ENCODE measurements around the gene PRKG1.

DNA sequence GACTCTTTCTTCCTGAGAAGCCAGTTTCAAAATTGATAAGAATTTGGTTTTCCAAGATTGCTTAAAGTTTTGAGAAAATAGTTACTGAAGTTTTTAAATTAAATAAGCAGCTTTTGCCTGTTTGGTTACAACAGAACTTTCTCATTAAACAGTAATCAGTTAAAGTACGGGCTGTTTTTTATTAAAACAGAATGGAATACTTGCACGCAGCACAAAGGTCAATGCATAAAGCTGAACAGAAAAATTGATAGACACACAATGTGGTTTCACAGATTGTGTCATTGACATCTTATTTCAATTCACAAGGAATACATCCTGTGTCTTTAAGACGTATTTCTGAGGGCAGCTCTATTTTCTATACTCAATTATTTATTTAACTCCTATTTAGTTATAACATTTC is 192.2 kb downstream of the PRKG1 start:
- TF ChIP-seq CTCF (IDR thresholded peaks at IDR 0.05; ENCODE audit: control extremely low read depth in 1 of 3, insufficient read depth in 1 of 3, low read depth in 1 of 3, low read length in 3 of 3) (no peak), POLR2A (IDR thresholded peaks at IDR 0.05; ENCODE audit: control extremely low read depth in 1 of 2, low read depth in 2 of 2, low read length in 2 of 2) (no peak), CHD2 (IDR thresholded peaks at IDR 0.05; ENCODE audit: low read length) (no peak), ASH2L (IDR thresholded peaks at IDR 0.05; ENCODE audit: low read length) (no peak), EP300 (IDR thresholded peaks at IDR 0.05; ENCODE audit: borderline replicate concordance in 1 of 2, low read depth in 2 of 2, low read length in 2 of 2) (no peak)
- TF ChIP-seq, protein P1, sequence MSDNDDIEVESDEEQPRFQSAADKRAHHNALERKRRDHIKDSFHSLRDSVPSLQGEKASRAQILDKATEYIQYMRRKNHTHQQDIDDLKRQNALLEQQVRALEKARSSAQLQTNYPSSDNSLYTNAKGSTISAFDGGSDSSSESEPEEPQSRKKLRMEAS (IDR thresholded peaks at IDR 0.05), result no peak

Data from H1 (cell line).